SU-DHL-6 (cell line): ENCODE data around the gene CCDC88A.
"Not testable (repeated sequence)": the region's sequence is repeated elsewhere in the genome, so short reads cannot be mapped to it uniquely, and the experiment has no call there.

ENCODE experiments used
- H2AFZ ChIP-seq: fragments of 200-600 bp; sonication (generic); 2 replicates; pipeline ENCODE4 v1.6.1; 2014; ENCODE audit warnings: low read depth, mild to moderate bottlenecking, moderate library complexity, mixed read lengths, antibody characterized with exemption, low read length; ENCODE audit not compliant: severe bottlenecking
- H3F3A ChIP-seq: fragments of 200-600 bp; shearing (Covaris generic); 2 replicates; pipeline ENCODE4 v1.6.0; 2016; ENCODE audit warnings: antibody characterized with exemption, mild to moderate bottlenecking; ENCODE audit not compliant: insufficient read depth
- H3K27ac ChIP-seq: fragments of 200-600 bp; sonication (generic); 2 replicates; pipeline ENCODE4 v1.5.1; 2016; ENCODE audit warnings: low read depth, mild to moderate bottlenecking, low read length, moderate library complexity, mixed read lengths
- H3K27me3 ChIP-seq: fragments of 200-600 bp; sonication (generic), shearing (Covaris generic); 2 replicates; pipeline ENCODE4 v1.6.0; 2014; ENCODE audit warnings: mild to moderate bottlenecking, low read length
- H3K36me3 ChIP-seq: fragments of 200-600 bp; sonication (generic); 2 replicates; pipeline ENCODE4 v1.6.1; 2014; ENCODE audit warnings: mild to moderate bottlenecking, low read length, mixed read lengths
- H3K4me2 ChIP-seq: fragments of 300-600, 200-600 bp; shearing (Covaris generic), sonication (generic); 2 replicates; pipeline ENCODE4 v1.6.0; 2014; ENCODE audit warnings: low read length, low read depth, mild to moderate bottlenecking; ENCODE audit not compliant: poor library complexity, severe bottlenecking
- H3K4me3 ChIP-seq: fragments of 200-600 bp; sonication (generic); 2 replicates; pipeline ENCODE4 v1.5.1; 2014; ENCODE audit warnings: antibody characterized with exemption, low read length, mild to moderate bottlenecking, mixed read lengths; ENCODE audit not compliant: insufficient read depth, poor library complexity, severe bottlenecking
- H3K79me2 ChIP-seq: fragments of 200-600 bp; sonication (generic); 2 replicates; pipeline ENCODE4 v1.6.1; 2014; ENCODE audit warnings: mild to moderate bottlenecking, low read length, moderate library complexity; ENCODE audit not compliant: insufficient read depth
- H3K9ac ChIP-seq: fragments of 200-600 bp; sonication (generic); 2 replicates; pipeline ENCODE4 v1.7.0; 2014; ENCODE audit warnings: mild to moderate bottlenecking, low read length
- H3K9me2 ChIP-seq: fragments of 200-600 bp; sonication (generic); replicated peaks from 2 replicates; pipeline ENCODE4 v1.6.1; 2014; ENCODE audit warnings: low read length; ENCODE audit not compliant: insufficient read depth
- H3K9me3 ChIP-seq: fragments of 200-600 bp; sonication (generic); 2 replicates; pipeline ENCODE4 v1.6.1; 2014; ENCODE audit warnings: low read length, mixed read lengths; ENCODE audit not compliant: insufficient read depth
- H4K20me1 ChIP-seq: fragments of 200-600 bp; sonication (generic); 2 replicates; pipeline ENCODE4 v1.6.1; 2014; ENCODE audit warnings: low read depth, mild to moderate bottlenecking, antibody characterized with exemption, low read length, moderate library complexity, mixed read lengths
- CTCF ChIP-seq: fragments of 200-600 bp; sonication (generic); IDR thresholded peaks from one replicate; pipeline ENCODE4 v1.5.1; 2017; ENCODE audit warnings: antibody characterized with exemption, mild to moderate bottlenecking, low read length, moderate library complexity; ENCODE audit not compliant: insufficient read depth, poor library complexity, severe bottlenecking
- EZH2phosphoT487 ChIP-seq: fragments of 200-600 bp; sonication (generic), shearing (Covaris generic); conservative IDR thresholded peaks from 2 replicates; pipeline ENCODE4 v1.6.1; 2018; ENCODE audit warnings: mild to moderate bottlenecking, antibody characterized with exemption, low read length, moderate library complexity, mixed read lengths

CCDC88A gene

GRCh38 chr2:55247025-55247424 is 172.6 kb downstream of the CCDC88A start:
- Histone ChIP-seq H3K4me2 (no peak overlapping the region), H3F3A (peaks cover 24% of the 10 kb centered on the region), H3K4me3 (no peak overlapping the region), H3K9ac (no peak overlapping the region), H3K9me2 (no peaks in the 10 kb centered on the region), H3K27ac (no peak overlapping the region), H2AFZ (no peak overlapping the region), H3K27me3 (no peaks in the 10 kb centered on the region), H4K20me1 (no peaks in the 10 kb centered on the region), H3K9me3 (no peaks in the 10 kb centered on the region), H3K36me3 (peaks cover 42% of the 10 kb centered on the region; the same call in 1 of the 2 replicates), H3K79me2 (no peaks in the 10 kb centered on the region)
- TF ChIP-seq CTCF (no peak), EZH2phosphoT487 (no peak)

GRCh38 chr2:55245411-55245810 is 174.2 kb downstream of the CCDC88A start:
- Histone ChIP-seq H3K79me2 (no peaks in the 10 kb centered on the region), H3K9me3 (no peaks in the 10 kb centered on the region), H3K4me3 (no peak overlapping the region), H2AFZ (no peak overlapping the region), H3F3A (peaks cover 28% of the 10 kb centered on the region), H3K27me3 (no peaks in the 10 kb centered on the region), H3K9me2 (no peaks in the 10 kb centered on the region), H3K4me2 (no peak overlapping the region), H3K27ac (no peak overlapping the region), H4K20me1 (no peaks in the 10 kb centered on the region), H3K9ac (no peak overlapping the region), H3K36me3 (peaks cover 42% of the 10 kb centered on the region; the same call in 1 of the 2 replicates)
- TF ChIP-seq CTCF (no peak), EZH2phosphoT487 (no peak)

GRCh38 chr2:55242617-55243016 is 177.0 kb downstream of the CCDC88A start:
- peaks cover 34% of the 10 kb centered on the region; the same call in 1 of the 2 replicates for H3K36me3 ChIP-seq

GRCh38 chr2:55241582-55241981 is 178.1 kb downstream of the CCDC88A start:
- not testable (repeated sequence) for H3K79me2 ChIP-seq, H3K27ac ChIP-seq, H3K9me3 ChIP-seq, H3K9ac ChIP-seq, H3K4me2 ChIP-seq, H2AFZ ChIP-seq, H3K9me2 ChIP-seq, H3K27me3 ChIP-seq, H4K20me1 ChIP-seq, H3K4me3 ChIP-seq
- peaks cover 62% of the 10 kb centered on the region for H3F3A ChIP-seq
- peaks cover 38% of the 10 kb centered on the region; the same call in 1 of the 2 replicates for H3K36me3 ChIP-seq

More at GRCh38 chr2:55242617-55243016, 177.0 kb downstream of the CCDC88A start:
- TF ChIP-seq CTCF = no peak
- H3K4me3 ChIP-seq = no peak overlapping the region
- H3F3A ChIP-seq = peaks cover 51% of the 10 kb centered on the region
- H3K4me2 ChIP-seq = no peak overlapping the region
- no peaks in the 10 kb centered on the region for H3K9me2 ChIP-seq
- no peaks in the 10 kb centered on the region for H3K79me2 ChIP-seq
- no peak overlapping the region for H3K27ac ChIP-seq
- no peak overlapping the region for H3K9ac ChIP-seq
- H3K9me3 ChIP-seq = no peaks in the 10 kb centered on the region
- no peak overlapping the region for H2AFZ ChIP-seq
- no peaks in the 10 kb centered on the region for H3K27me3 ChIP-seq
- 0 out of 2 replicates have a peak, but pooled peaks cover 4% of the 10 kb centered on the region for H4K20me1 ChIP-seq
